ENCODE results near the gene OGFRL1. TPM values are rescaled to one million over a fixed set of nuclear protein-coding genes. Genes with fewer than 3 reads are reported as not detected.

The OGFRL1 gene
- total RNA-seq, 1 donor from 2014 or later, result 12.6 TPM

GRCh38 chr6:71248878-71249544, 39.6 kb upstream of the OGFRL1 start:
- no peak for DNase-seq (ENCODE audit: extremely low spot score, unreplicated experiment)
- Mint-ChIP-seq H3K4me3 (ENCODE audit: unreplicated experiment) (no peak overlapping the region), H3K9me3 (ENCODE audit: unreplicated experiment) (no peaks in the 10 kb centered on the region), H3K27ac (ENCODE audit: unreplicated experiment) (peak overlapping the region; percentile 70), H3K27me3 (ENCODE audit: unreplicated experiment) (no peaks in the 10 kb centered on the region), H3K36me3 (ENCODE audit: unreplicated experiment) (no peaks in the 10 kb centered on the region), H3K4me1 (ENCODE audit: unreplicated experiment) (peaks cover 39% of the 10 kb centered on the region)
- TF ChIP-seq CTCF (IDR thresholded peaks at IDR 0.05), result no peak

GRCh38 chr6:71250099-71250602, 38.5 kb upstream of the OGFRL1 start:
- H3K27ac Mint-ChIP-seq (ENCODE audit: unreplicated experiment), result peak overlapping the region; percentile 83

GRCh38 chr6:71252410-71252809, 36.2 kb upstream of the OGFRL1 start:
- DNase-seq (ENCODE audit: extremely low spot score, unreplicated experiment), result no peak
- H3K9me3 Mint-ChIP-seq (ENCODE audit: unreplicated experiment), result no peaks in the 10 kb centered on the region
- peaks cover 39% of the 10 kb centered on the region for H3K4me1 Mint-ChIP-seq (ENCODE audit: unreplicated experiment)
- H3K4me3 Mint-ChIP-seq (ENCODE audit: unreplicated experiment), result no peak overlapping the region
- no peaks in the 10 kb centered on the region for H3K27me3 Mint-ChIP-seq (ENCODE audit: unreplicated experiment)
- no peaks in the 10 kb centered on the region for H3K36me3 Mint-ChIP-seq (ENCODE audit: unreplicated experiment)
- no peak overlapping the region for H3K27ac Mint-ChIP-seq (ENCODE audit: unreplicated experiment)
- no peak for TF ChIP-seq CTCF (IDR thresholded peaks at IDR 0.05)

More at GRCh38 chr6:71250099-71250602, 38.5 kb upstream of the OGFRL1 start:
- no peaks in the 10 kb centered on the region for H3K9me3 Mint-ChIP-seq (ENCODE audit: unreplicated experiment)
- H3K36me3 Mint-ChIP-seq (ENCODE audit: unreplicated experiment), result no peaks in the 10 kb centered on the region
- H3K27me3 Mint-ChIP-seq (ENCODE audit: unreplicated experiment), result no peaks in the 10 kb centered on the region
- DNase-seq (ENCODE audit: extremely low spot score, unreplicated experiment), result no peak
- peaks cover 39% of the 10 kb centered on the region for H3K4me1 Mint-ChIP-seq (ENCODE audit: unreplicated experiment)
- peak overlapping the region; percentile 5 for H3K4me3 Mint-ChIP-seq (ENCODE audit: unreplicated experiment)
- TF ChIP-seq CTCF (IDR thresholded peaks at IDR 0.05), result no peak

- Mint-ChIP-seq H3K27ac (ENCODE audit: unreplicated experiment) (no peak overlapping the region), H3K27me3 (ENCODE audit: unreplicated experiment) (no peaks in the 10 kb centered on the region), H3K4me1 (ENCODE audit: unreplicated experiment) (peaks cover 37% of the 10 kb centered on the region), H3K4me3 (ENCODE audit: unreplicated experiment) (no peak overlapping the region), H3K9me3 (ENCODE audit: unreplicated experiment) (no peaks in the 10 kb centered on the region), H3K36me3 (ENCODE audit: unreplicated experiment) (no peaks in the 10 kb centered on the region)
- no peak for TF ChIP-seq CTCF (IDR thresholded peaks at IDR 0.05)
- DNase-seq (ENCODE audit: extremely low spot score, unreplicated experiment), result no peak
Observed at GRCh38 chr6:71252960-71253359, 35.7 kb upstream of the OGFRL1 start.

GRCh38 chr6:71254323-71254722, 34.3 kb upstream of the OGFRL1 start:
- peaks cover 23% of the 10 kb centered on the region for H3K4me1 Mint-ChIP-seq (ENCODE audit: unreplicated experiment)
- no peak for TF ChIP-seq CTCF (IDR thresholded peaks at IDR 0.05)

More at GRCh38 chr6:71254323-71254722, 34.3 kb upstream of the OGFRL1 start:
- Mint-ChIP-seq H3K4me3 (ENCODE audit: unreplicated experiment) (no peak overlapping the region), H3K36me3 (ENCODE audit: unreplicated experiment) (no peaks in the 10 kb centered on the region), H3K27me3 (ENCODE audit: unreplicated experiment) (no peaks in the 10 kb centered on the region), H3K9me3 (ENCODE audit: unreplicated experiment) (no peaks in the 10 kb centered on the region), H3K27ac (ENCODE audit: unreplicated experiment) (no peak overlapping the region)
- no peak for DNase-seq (ENCODE audit: extremely low spot score, unreplicated experiment)
